Measurements from ENCODE around the gene TP53I13. TPM values are rescaled to one million over a fixed set of nuclear protein-coding genes. Genes with fewer than 3 reads are reported as not detected.

The TP53I13 gene
- total RNA-seq, 1 donor from 2014 or later = 82.3 TPM

DNA sequence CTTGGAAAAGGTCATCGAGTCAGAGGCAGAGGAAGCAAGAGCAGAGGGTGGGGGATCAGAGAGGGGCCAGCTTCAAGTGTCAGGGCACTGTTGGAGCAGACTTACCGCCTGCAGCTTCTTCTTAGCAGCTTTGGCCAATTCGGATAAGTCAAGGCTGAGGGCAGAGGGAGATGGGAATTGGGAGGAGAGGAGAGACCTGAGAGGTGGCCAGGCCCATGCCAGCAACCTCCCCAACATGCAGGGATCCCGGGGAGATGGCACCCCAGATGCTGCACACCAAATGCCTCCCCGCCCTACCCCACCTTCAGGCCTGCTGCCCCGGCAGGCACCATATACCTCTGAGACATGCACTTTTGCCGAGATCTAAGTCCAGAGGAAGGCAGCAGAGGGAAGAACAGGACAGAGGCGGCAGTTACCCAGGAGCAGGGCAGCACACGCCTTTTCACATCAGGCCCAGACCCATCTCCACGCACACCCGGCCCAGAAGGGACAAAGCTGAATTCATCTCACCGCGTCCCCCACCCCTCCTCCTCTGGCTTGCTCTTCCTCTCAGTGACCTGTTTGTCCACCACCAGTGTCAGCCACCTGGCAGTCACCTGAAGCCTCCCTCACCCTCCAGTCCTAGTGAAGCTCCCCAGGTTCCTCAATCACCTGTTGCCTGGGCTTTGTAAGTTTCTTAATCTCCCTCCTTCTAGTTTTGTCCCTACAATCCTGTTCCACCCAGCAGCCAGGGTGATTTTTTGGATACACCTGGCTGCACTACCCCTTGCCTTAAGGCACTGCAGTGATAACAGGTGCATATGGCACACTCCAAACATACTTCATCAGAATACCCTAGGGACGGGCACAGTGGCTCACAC is 10.4 kb downstream of the TP53I13 start:
- intact Hi-C loops (cut with micrococcal nuclease) = no loop called here

DNA sequence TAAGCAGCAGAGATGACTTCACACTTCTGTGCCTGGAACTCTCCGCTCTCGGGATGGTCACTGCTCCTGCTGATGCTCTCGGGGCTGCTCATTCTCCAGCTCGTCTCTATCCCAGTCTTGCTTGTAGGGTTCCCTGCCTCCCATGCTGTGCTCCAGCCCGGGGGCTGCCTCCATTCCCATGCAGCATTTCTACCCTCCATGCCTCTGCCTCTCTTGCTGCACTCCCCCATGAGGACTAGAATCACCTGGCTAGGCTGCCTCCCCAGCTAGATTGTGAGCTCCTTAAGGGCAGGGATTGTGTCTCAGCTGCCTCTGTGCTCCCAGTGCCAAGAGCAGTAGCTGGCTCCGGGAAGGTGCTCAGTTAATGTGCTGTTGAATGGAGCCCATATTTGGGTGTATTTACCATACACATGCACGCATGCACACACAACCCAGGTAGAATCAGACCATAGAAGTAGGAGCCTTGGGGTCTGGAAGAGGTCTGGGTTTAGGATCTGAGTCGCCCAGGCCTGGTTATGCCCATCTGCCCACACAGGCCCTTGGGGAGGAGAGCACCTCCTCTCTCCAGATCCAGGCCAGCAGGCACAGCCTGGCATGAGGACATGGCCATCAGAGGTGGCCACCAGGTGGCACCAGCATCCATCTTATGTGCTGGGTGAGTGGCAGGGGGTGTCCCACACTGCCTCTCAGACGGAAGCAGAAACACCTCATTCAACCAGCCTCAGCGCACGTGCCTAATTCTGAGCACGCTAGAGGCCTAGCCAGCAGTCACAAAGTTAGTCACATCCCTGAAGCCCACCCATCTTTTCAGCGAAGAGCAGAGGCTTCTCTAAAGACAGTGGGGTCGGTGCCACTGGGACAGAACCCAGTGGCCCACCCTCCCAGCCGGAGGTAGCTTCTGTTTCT is 11.6 kb downstream of the TP53I13 start:
- intact Hi-C loops (cut with micrococcal nuclease) = loop anchor here (1.0 to 10.0 kb wide), 4 partner anchors 33 to 355 kb away; partner anchors contain the start of gene SSH2

DNA sequence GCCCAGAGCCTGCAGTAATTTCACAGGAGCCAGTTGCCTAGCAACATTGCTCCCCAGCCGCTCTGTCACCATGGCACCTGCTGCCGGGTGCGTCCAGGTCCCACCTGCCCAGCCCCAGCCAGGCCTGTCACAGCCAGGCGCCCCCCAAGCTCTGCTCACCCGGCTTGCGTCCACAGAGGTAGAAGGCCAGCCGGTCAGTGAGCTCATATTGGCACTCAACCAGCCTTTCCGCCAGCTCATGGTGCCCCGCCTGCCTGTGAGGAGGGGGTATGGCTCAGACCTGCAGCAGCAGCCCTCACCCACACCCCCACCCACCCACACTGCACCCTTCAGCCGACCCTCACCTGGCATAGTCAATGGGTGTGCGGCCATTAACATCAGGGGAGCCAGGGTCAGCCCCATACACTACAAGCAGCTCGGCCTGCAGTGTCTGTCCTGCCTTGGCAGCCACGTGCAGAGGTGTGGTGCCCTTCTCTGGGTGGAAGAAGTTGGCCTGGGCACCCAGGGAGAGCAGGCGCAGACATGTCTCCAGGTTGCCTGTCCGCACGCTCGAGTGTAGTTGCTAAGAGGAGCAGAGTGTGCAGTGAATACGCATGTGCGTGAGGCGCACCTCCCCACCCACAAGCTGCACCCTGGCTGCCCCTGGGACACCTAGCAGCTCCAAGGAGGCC is 13.2 kb downstream of the TP53I13 start:
- intact Hi-C loops (cut with micrococcal nuclease) = loop anchor here (2.0 to 10.0 kb wide), 3 partner anchors 37 to 353 kb away; partner anchors contain the start of gene SSH2

DNA sequence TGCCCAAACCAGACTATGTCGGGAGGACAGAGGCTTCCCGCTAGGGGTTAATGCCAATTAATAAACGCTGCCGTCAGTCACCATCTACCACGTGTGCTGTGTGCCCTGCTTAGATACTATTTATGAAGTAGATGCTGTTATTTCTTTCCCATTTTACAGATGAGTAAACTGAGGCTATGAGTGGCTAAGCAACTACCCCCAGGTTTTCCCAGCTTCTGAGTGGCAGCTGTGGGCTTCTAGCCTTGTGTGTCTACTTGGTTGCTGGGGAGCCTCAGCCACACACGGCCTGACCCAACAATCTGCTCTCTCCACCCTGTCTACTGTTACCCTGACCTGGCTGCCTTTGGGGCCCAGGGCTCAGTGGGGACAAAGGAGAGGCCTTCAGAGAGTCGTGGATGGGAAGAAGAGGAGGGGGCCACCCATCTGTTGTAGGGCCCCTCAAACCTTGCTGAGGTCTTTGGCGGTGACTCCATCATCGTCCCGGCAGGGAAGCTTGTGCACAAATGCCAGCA is 13.8 kb downstream of the TP53I13 start:
- intact Hi-C loops (cut with micrococcal nuclease) = loop anchor here (5.0 to 10.0 kb wide), 2 partner anchors 195 to 352 kb away; partner anchors contain the start of gene SSH2

DNA sequence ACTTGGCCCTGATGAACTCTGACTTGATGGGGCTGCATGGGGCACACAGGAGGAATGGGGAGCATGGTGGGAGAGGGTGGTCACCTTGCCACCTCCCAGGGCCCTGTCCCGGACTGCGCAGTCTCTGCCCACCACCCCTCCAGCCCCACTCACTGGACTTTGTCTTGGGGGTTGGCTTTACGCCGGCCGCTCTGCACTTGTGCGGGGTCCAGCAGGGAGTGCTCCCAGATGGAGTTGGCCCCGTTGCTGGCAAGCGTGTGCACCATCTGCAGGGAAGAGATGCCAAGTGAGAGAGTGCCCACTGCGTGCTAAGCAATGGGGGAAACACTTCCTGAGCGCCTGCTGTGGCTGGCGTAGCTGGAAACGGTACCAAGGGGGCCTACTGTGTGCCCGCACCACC is 14.3 kb downstream of the TP53I13 start:
- intact Hi-C loops (cut with micrococcal nuclease) = loop anchor here (5.0 to 10.0 kb wide), 2 partner anchors 195 to 352 kb away; partner anchors contain the start of gene SSH2

DNA sequence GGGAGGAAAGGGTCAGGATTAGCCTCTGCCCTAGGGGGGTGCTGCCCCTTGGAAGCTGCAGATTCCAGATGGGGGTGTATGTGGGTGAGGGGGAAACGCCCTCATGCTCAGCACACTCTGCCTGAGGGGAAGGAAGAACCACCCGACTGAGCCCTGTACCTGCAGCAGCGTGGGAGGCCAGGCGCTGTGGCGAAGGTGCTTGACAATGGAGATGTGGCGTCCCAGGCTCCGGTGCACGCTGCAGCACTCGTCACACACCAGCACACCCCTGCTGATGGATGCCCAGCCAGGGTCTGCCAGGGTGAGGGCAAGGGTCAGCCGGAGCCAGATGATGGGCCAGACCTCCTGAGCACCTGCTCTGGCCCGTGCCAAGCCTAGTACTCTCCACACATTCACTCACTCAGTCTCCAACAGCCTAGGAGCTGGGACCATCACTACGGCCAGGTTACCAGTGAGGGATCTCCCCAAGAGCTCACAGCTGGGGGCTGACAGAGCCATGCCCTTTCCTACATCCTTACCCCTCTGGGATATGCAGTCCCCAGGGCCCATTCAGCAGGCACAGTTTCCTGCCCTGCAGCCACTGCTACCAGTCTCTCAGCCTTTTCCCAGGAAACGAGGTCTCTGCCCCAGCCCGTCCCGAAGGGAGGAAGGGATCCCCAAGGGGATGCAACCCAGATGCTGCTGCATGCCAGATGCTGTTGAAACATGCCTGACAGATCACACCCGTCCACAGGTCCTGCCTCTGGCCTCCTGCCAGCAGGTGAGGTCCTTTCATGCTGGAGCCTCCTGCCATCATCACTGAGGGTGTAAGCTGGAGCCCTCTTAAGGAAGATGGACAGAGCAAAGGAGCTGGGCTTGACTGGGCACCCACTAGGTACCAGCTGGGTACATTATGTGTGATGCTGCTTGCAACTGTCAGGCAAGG is 15.1 kb downstream of the TP53I13 start:
- intact Hi-C loops (cut with micrococcal nuclease) = loop anchor here (5.0 to 10.0 kb wide), 2 partner anchors 194 to 351 kb away; partner anchors contain the start of gene SSH2

DNA sequence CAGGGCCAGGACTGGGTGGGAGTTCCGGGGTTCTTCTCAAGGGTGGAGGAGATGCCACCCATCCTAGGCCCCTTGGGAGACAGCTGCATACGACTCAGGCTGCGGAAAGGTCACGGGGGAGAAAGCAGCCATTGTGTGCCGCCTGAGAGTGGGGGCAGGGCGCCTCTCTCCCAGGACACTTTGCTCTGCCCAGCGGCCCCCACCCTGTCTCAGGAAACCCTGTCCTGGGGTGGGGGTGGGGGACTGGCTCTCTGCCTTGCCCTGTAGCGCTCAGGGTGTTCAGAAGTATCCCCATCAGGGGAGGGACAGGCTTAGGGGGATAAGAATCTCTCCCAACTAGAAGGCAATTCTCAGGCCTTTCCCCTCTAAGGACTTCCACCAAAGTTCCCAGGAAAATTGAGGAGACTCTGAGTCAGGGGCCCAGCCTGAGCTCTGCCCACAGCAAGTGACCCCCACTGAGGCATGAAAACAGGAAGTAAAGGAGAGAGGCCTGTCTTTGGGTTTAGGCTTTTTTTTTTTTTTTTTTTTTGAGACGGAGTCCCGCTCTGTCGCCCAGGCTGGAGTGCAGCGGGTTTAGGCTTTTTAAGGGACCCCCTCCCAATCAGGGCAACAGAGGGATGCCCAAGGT is 16.1 kb downstream of the TP53I13 start:
- intact Hi-C loops (cut with micrococcal nuclease) = loop anchor here (5.0 to 10.0 kb wide), 2 partner anchors 193 to 350 kb away; partner anchors contain the start of gene SSH2

DNA sequence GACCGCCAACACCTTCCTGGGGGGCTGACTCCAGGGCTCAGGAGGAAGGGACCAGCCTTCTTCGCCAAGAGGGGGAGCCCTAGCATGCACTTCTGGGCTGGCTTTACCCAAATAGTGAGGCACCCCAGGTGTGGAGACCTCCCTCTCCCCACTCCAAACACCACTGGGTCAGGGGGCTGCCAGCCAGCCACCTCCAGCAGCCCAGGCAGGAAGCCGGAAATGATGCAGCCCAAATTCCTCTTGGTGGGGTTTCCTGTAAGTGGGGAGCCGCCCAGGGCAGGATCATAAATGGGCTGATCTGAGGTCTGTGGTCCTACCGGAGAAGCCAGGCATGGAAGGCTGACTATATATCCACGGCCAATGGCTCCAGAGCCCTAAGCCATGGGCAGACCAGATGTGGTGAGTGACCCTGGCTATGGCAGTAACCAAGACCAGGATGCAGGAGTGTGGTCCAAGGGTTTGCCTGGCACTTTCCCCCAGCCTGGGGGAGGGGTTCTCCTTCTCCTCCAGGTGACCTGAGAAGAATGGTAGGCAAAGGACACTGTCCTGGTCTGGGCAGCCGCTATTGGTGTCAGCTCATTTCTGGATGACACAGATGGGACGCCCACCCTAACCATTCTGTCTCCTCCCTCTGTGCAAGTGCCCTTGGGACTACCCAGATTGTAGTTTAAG is 16.7 kb downstream of the TP53I13 start:
- intact Hi-C loops (cut with micrococcal nuclease) = loop anchor here (10.0 kb wide), 1 partner anchor 350 kb away; the partner anchor contains the start of gene SSH2

DNA sequence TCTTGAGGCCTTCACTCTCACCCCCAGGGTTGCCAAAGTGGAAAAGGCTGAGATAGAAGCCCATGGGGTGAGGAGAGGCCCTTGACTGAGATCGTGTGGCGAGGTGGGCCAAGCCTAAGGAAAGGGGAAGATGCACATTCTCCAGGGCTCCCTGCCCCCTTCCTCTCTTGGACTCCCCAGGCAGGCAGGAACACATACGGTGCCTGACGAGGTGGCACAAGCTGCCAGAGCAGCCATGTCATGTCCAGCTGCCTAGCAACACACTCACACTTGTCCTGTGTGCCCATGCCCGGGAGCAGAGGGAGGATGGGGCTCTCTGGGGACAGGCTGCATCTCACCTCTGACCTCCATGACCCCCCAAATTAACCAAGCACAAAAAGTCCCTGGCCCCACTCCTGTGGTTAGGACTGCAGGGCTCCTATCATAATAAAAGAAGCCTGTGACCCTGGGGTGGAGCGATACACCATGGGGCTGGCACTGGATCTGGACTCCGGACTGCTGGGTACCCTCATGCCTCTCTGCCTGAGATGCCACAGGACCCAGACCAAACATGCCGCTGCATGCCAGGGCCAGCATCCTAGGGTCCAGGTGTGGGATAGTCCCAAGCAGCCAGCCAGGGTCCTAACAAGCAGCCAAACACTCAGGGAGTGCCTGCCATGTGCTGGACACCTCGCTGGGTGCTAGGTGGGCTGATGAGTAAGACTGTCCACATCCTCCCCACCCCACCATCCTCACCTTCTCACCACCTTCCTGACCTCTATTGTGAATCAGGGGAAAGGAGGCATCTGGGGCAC is 18.4 kb downstream of the TP53I13 start:
- intact Hi-C loops (cut with micrococcal nuclease) = loop anchor here (10.0 kb wide), 1 partner anchor 348 kb away; the partner anchor contains the start of gene SSH2

DNA sequence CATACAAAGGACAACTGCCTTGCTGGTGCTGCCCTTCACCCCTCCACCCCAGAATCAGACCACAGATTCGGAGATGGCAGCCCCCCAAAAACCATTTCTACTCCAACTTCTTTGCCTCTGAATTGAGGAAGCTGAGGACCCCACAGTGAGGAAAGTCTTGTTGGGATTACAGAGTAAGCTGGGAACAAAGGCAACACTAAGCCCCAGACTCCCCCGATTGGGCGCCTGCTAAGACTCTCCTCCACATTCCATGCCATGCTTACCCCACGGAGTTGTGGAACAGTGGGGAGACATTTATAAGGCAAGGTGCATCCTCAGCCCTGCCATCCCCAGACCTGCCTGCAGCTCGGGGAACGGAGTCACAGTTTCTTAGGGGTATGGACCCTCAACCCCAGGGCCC is 19.1 kb downstream of the TP53I13 start:
- intact Hi-C loops (cut with micrococcal nuclease) = loop anchor here (10.0 kb wide), 1 partner anchor 347 kb away; the partner anchor contains the start of gene SSH2

DNA sequence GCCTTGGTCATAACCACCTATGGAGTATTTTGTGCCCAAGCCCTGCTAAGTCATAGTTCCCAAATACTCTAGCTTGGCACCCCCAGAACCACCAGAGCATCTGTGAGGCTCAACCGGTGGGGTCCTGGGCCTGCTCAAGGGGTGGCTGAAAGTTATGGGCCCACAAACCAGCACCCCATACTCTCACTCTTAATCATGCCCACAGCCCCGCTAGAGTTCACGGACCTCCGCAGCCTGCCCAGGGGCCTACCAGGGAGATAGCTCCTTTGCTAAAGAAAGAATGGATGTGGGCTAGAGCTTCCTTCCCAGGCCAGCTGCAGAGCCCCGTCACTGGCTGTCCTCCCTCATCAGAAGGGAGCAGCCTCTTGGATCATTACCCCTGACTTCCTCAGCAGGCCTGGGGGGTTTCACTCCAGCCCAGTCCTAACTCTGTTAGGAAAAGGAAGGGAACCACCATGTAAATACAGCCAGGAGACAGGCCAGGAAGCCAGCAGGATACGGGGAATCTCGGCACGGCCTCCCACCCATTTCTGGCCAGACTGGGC is 19.6 kb downstream of the TP53I13 start:
- intact Hi-C loops (cut with micrococcal nuclease) = loop anchor here (10.0 kb wide), 1 partner anchor 347 kb away; the partner anchor contains the start of gene SSH2

DNA sequence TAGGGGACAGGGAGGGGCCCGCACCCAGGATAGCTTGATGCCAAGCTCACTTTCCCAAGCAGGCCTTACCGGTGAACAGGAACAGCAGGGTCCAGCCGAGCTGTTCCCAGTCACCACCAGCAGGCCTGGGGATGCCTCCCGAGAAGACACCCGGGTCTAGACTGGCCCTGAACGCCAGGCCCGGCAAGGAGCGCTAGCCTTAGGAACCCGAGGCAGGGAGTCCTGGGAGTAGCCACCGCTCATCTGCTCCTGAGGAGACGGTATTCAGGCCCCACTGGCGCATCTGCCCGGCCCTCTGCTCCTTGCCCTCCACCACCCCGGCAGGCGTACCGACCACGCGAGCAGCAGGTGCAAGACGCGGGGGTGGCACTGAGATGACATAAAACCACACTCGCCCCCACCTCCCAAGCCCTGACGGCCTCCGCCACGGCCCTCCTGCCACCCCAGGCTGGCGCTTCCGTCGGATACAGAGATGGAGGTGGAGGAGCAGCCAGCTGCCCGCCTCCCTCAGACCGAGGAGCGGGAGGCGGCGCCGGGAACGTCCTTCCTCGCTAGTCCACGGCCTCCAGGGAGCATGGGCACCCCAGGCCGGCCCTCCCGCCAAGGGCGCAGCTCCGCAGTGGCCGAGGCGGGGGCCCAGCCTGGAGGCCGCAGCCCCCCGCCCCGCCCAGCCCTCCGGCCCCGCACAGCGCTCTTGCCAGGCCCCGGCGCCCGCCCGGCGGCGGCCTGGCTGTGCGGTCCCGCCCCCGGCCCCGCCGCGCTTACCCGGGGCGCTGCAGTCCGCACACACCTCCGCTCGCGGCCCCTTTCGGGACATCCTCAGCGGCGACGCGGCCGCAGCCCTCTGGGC is 20.3 kb downstream of the TP53I13 start:
- intact Hi-C loops (cut with micrococcal nuclease) = loop anchor here (1.0 to 10.0 kb wide), 2 partner anchors 27 to 346 kb away; partner anchors contain the start of gene SSH2

DNA sequence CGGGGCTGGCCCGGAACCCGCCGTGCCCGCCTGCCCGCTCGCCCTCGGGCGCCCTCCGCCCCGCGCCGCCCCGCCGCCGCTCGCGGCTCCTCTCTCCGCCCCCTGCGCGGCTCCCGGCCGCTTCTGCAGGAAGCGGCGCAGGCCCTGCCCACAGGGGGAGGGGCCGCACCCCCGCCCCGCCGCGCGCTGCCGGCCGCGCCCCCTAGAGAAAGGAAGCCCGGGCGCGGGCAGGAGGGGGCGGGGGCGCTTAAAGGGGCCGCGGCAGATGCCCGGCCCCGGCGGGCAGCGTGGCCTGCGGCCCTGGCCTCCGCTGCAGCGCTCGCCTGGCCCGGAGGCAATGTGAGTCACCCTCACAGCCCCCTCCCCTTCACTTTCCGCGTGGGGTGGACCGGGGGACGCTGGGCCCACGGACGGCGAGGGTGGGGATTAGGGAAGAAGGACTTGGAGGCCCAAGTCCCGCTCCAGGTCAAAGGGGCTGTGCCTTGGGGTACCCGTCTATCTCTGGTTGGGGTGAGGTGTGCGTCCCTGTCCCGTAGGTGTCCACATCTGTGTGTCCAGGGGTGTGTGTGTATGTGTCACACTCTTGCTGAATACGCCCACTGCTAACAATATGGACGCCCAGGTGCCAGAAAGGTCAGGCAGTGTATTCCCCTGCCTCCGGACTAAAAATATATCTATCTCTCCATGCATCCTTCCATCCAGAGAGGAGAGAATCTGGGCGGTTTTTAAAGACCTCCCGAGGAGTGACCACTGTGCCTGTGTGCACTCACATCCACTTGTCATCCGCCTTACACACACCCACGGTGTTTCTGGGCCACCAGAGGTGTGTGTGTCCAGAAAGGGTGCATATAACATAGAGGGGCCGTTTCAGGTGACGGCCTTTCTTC is 21.3 kb downstream of the TP53I13 start, which contains the start of gene GIT1:
Gene GIT1 (minus strand): TSS at position 125 of the 887 bp plus-strand sequence. CDS start 270 bp downstream, outside the sequence.
- intact Hi-C loops (cut with micrococcal nuclease) = loop anchor here (1.0 to 10.0 kb wide), 2 partner anchors 26 to 345 kb away; partner anchors contain the start of gene SSH2

DNA sequence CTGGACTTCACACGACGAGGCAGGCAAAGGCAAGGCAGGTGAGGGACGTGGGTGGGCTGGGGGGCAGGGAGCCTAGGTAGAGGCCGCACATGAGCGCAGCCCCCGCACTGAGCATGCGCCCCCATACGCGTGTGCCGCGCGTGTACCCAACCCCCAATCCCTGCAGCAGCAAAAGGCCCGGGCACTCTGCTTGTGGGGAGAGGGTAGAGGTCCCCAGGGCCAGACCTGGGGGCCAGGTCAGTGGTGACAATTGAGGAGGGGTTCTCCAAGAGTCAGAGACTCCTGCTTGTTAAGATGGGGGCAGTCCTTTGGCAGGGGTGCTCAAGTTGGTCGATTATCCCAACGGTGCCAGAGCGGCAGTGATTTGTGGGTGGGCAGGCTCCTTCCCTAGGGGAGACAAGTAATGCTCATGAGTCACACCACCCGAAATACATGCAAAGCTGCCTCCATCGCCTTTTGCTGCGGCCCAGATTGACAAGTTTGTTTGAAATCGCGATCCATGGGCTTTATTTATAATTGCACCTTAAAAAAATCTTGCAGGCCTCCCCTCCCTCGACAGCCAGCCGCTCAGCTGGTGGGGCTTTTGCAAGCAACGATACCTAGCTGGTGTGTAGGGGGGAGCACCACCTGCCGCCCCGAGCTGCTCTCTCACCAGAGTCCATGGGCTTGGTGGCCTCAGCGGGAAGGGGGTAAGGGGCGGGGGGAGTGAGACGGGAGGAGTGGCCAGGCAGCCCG is 22.1 kb downstream of the TP53I13 start:
- intact Hi-C loops (cut with micrococcal nuclease) = loop anchor here (1.0 kb wide), 1 partner anchor 22 kb away; the partner anchor contains the start of gene TP53I13
